Liver (tissue), 9 donors: Measurements from ENCODE around the gene EOGT. TPM values are rescaled to one million over a fixed set of nuclear protein-coding genes. Genes with fewer than 3 reads are reported as not detected.

Source experiments
- DNase-seq: peaks from one replicate; pipeline ENCODE4 v3.0.0-alpha.2; 2017; ENCODE audit warnings: low spot score
- H3K27ac ChIP-seq, 2 donors: one replicate each; pipeline ENCODE4 v1.7.0; 2013; ENCODE audit warnings: inconsistent platforms in 2 of 2, low read length in 2 of 2, control low read depth in 1 of 2, low read depth in 1 of 2, mild to moderate bottlenecking in 1 of 2
- H3K27me3 ChIP-seq, 4 donors: one replicate each; pipeline versions ENCODE4 v1.6.1 to v1.7.0; 2013; ENCODE audit warnings: low read length in 3 of 4, inconsistent platforms in 1 of 4, mild to moderate bottlenecking in 1 of 4, moderate library complexity in 1 of 4; ENCODE audit not compliant: control insufficient read depth in 4 of 4, insufficient read depth in 4 of 4
- H3K36me3 ChIP-seq, 4 donors: one replicate each; pipeline versions ENCODE4 v1.6.1 to v1.7.0; 2013; ENCODE audit warnings: low read length in 3 of 4, mild to moderate bottlenecking in 3 of 4, low read depth in 1 of 4, moderate library complexity in 1 of 4; ENCODE audit not compliant: control insufficient read depth in 4 of 4, insufficient read depth in 3 of 4
- H3K4me1 ChIP-seq, 4 donors: one replicate each; pipeline versions ENCODE4 v1.6.1 to v1.7.0; 2013; ENCODE audit warnings: low read length in 3 of 4, mild to moderate bottlenecking in 3 of 4, moderate library complexity in 1 of 4; ENCODE audit not compliant: control insufficient read depth in 4 of 4, insufficient read depth in 4 of 4
- H3K4me3 ChIP-seq, 3 donors: one replicate each; pipeline versions ENCODE4 v1.6.1 to v1.7.0; 2013; ENCODE audit warnings: low read length in 3 of 3, control low read depth in 1 of 3, low read depth in 1 of 3, mild to moderate bottlenecking in 1 of 3
- H3K9ac ChIP-seq, 2 donors: one replicate each; pipeline ENCODE4 v1.7.0; 2013; ENCODE audit warnings: low read length in 2 of 2, mild to moderate bottlenecking in 2 of 2, moderate library complexity in 2 of 2, control low read depth in 1 of 2, low read depth in 1 of 2
- H3K9me3 ChIP-seq, 4 donors: one replicate each; pipeline versions ENCODE4 v1.6.1 to v1.7.0; 2013; ENCODE audit warnings: low read length in 3 of 4; ENCODE audit not compliant: control insufficient read depth in 4 of 4
- ATF3 ChIP-seq: IDR thresholded peaks from 2 replicates; pipeline ENCODE4 v1.6.1; 2016; ENCODE audit warnings: antibody characterized with exemption
- CTCF ChIP-seq: fragments of 150-350 bp; IDR thresholded peaks from 2 replicates; pipeline ENCODE4 v1.5.1; 2017; ENCODE audit warnings: improper control_type of control experiment, low read depth, low read length; ENCODE audit not compliant: missing input control
- EGR1 ChIP-seq, 2 donors: IDR thresholded peaks; 2 replicates each; pipeline ENCODE4 v1.6.1; 2016 to 2018; ENCODE audit warnings: antibody characterized with exemption in 2 of 2, low read depth in 2 of 2
- FOXA1 ChIP-seq: IDR thresholded peaks from 2 replicates; pipeline ENCODE4 v1.6.1; 2016; ENCODE audit warnings: antibody characterized with exemption
- FOXA2 ChIP-seq: IDR thresholded peaks from 2 replicates; pipeline ENCODE4 v1.6.1; 2016; ENCODE audit warnings: antibody characterized with exemption
- GABPA ChIP-seq, 2 donors: IDR thresholded peaks in 1 of 2; conservative IDR thresholded peaks in 1 of 2; 2 replicates each; pipeline ENCODE4 v1.6.1; 2016; ENCODE audit warnings: antibody characterized with exemption in 2 of 2, mild to moderate bottlenecking in 1 of 2, moderate library complexity in 1 of 2
- HNF4A ChIP-seq, 2 donors: conservative IDR thresholded peaks; 2 replicates each; pipeline ENCODE4 v1.6.1; 2016; ENCODE audit warnings: antibody characterized with exemption in 2 of 2, mild to moderate bottlenecking in 2 of 2
- HNF4G ChIP-seq: IDR thresholded peaks from 2 replicates; pipeline ENCODE4 v1.6.1; 2016; ENCODE audit warnings: antibody characterized with exemption
- JUND ChIP-seq, 2 donors: IDR thresholded peaks; 2 replicates each; pipeline ENCODE4 v1.6.1; 2016; ENCODE audit warnings: antibody characterized with exemption in 2 of 2
- MAX ChIP-seq: IDR thresholded peaks from 2 replicates; pipeline ENCODE4 v1.6.1; 2016; ENCODE audit warnings: antibody characterized with exemption
- NR2F2 ChIP-seq: IDR thresholded peaks from 2 replicates; pipeline ENCODE4 v1.6.1; 2016; ENCODE audit warnings: antibody characterized with exemption
- RAD21 ChIP-seq, 2 donors: IDR thresholded peaks; 2 replicates each; pipeline ENCODE4 v1.6.1; 2016; ENCODE audit warnings: antibody characterized with exemption in 2 of 2, mild to moderate bottlenecking in 2 of 2
- REST ChIP-seq: IDR thresholded peaks from 2 replicates; pipeline ENCODE4 v1.6.1; 2016; ENCODE audit warnings: antibody characterized with exemption, mild to moderate bottlenecking
- SP1 ChIP-seq: IDR thresholded peaks from 2 replicates; pipeline ENCODE4 v1.6.1; 2018; ENCODE audit warnings: antibody characterized with exemption, mild to moderate bottlenecking
- TAF1 ChIP-seq: conservative IDR thresholded peaks from 2 replicates; pipeline ENCODE4 v1.6.1; 2016; ENCODE audit warnings: antibody characterized with exemption, mild to moderate bottlenecking
- YY1 ChIP-seq: IDR thresholded peaks from 2 replicates; pipeline ENCODE4 v1.6.1; 2016; ENCODE audit warnings: antibody characterized with exemption, mild to moderate bottlenecking
- ZBTB33 ChIP-seq: IDR thresholded peaks from 2 replicates; pipeline ENCODE4 v1.6.1; 2016; ENCODE audit warnings: antibody characterized with exemption
- WGBS: extraction: QIAGEN DNeasy Blood & Tissue Kit; methylation state at CpG from one replicate; pipeline ENCODE4 v1.1.7; 2013; 5-methylcytosine and 5-hydroxymethylcytosine counted together
- polyA plus RNA-seq, 2 donors: library from polyadenylated mRNA; stranded (reverse) in 1 of 2; unstranded in 1 of 2; fragments of 200-250 nt in 1 of 2; fragments of >200 nt in 1 of 2; fragmentation: Nextera tagmentation in 1 of 2; extraction: Ambion mirVana in 1 of 2; gene quantifications; one replicate each; pipeline versions ENCODE4 v1.2.1 to v1.2.3, GENCODE V29; 2013 to 2015
- total RNA-seq, 2 donors: library from RNA; depleted of rRNA; stranded (reverse); fragments of >200 nt; gene quantifications; one replicate each; pipeline ENCODE4 v1.2.3, GENCODE V29; 2014
- donor health status: healthy.
- donor health status: healthy.
- donor health status: healthy.
- donor health status: healthy.
- donor health status: healthy.

The EOGT gene
- total and polyA plus RNA-seq, 4 donors, result 2.6 to 7.5 (median 5.1) TPM

- DNase-seq, result no peak
- Histone ChIP-seq H3K27ac (no peak overlapping the region), H3K27me3 (no peaks in the 10 kb centered on the region), H3K36me3 (peaks cover 7 to 16% (median 9%) of the 10 kb centered on the region in 4 donors), H3K9me3 (no peaks in the 10 kb centered on the region), H3K9ac (no peak overlapping the region), H3K4me3 (no peak overlapping the region), H3K4me1 (no peaks in the 10 kb centered on the region)
- TF ChIP-seq NR2F2, result no peak
- TF ChIP-seq FOXA2, result no peak
- TF ChIP-seq HNF4A (conservative IDR thresholded peaks at IDR 0.05), result no peak
- TF ChIP-seq ATF3, result no peak
- no peak for TF ChIP-seq MAX
- TF ChIP-seq RAD21 (IDR thresholded peaks at IDR 0.05), result no peak
- TF ChIP-seq SP1, result no peak
- 53% methylated on average over 3 of the region's 3 CpGs for WGBS
These were observed 28.2 kb downstream of the EOGT start for GRCh38 chr3:68985146-68985790.

GRCh38 chr3:68984011-68984530 is 29.4 kb downstream of the EOGT start:
- no peaks in the 10 kb centered on the region for H3K4me1 ChIP-seq
- no peak overlapping the region for H3K9ac ChIP-seq
- no peak overlapping the region for H3K27ac ChIP-seq
- H3K4me3 ChIP-seq, result no peak overlapping the region
- peaks cover 8 to 20% (median 11%) of the 10 kb centered on the region in 4 donors for H3K36me3 ChIP-seq
- no peak for DNase-seq
- H3K9me3 ChIP-seq, result no peaks in the 10 kb centered on the region
- TF ChIP-seq GABPA (IDR thresholded peaks at IDR 0.05 in 1 of 2, conservative IDR thresholded peaks at IDR 0.05 in 1 of 2), result no peak
- no peak for TF ChIP-seq FOXA1
- no peak for TF ChIP-seq NR2F2
- WGBS, result 85% methylated on average over 5 of the region's 5 CpGs
- H3K27me3 ChIP-seq, result no peaks in the 10 kb centered on the region

- WGBS, result 85% methylated on average over 8 of the region's 8 CpGs
- Histone ChIP-seq H3K36me3 (peaks cover 11 to 26% (median 17%) of the 10 kb centered on the region in 4 donors), H3K4me3 (no peak overlapping the region), H3K9ac (no peak overlapping the region), H3K9me3 (no peaks in the 10 kb centered on the region), H3K27ac (no peak overlapping the region), H3K4me1 (no peaks in the 10 kb centered on the region), H3K27me3 (no peaks in the 10 kb centered on the region)
- DNase-seq, result no peak
- TF ChIP-seq FOXA2 (no peak), REST (no peak), JUND (IDR thresholded peaks at IDR 0.05) (no peak), RAD21 (IDR thresholded peaks at IDR 0.05) (no peak), ZBTB33 (no peak), MAX (no peak), HNF4A (conservative IDR thresholded peaks at IDR 0.05) (no peak), GABPA (IDR thresholded peaks at IDR 0.05 in 1 of 2, conservative IDR thresholded peaks at IDR 0.05 in 1 of 2) (no peak), NR2F2 (no peak), CTCF (no peak), ATF3 (no peak), YY1 (no peak), SP1 (no peak), EGR1 (IDR thresholded peaks at IDR 0.05; ENCODE audit: low read depth in 2 of 2) (no peak), FOXA1 (no peak), TAF1 (no peak), HNF4G (no peak)
These were observed 35.9 kb downstream of the EOGT start for GRCh38 chr3:68977486-68978167.
